Ascending aorta (tissue), 2 donors: ENCODE measurements around the gene SLC2A1. TPM values are rescaled to one million over a fixed set of nuclear protein-coding genes. Genes with fewer than 3 reads are reported as not detected.

ENCODE experiments used
- DNase-seq, 2 donors: peaks; one replicate each; pipeline ENCODE4 v3.0.0-alpha.2; 2019; ENCODE audit warnings: low spot score in 2 of 2
- H3K27ac ChIP-seq, 2 donors: fragments of 200-600 bp; sonication (generic); one replicate each; pipeline ENCODE4 v1.5.1; 2016 to 2017; ENCODE audit warnings: mild to moderate bottlenecking in 1 of 2
- H3K27me3 ChIP-seq: fragments of 200-600 bp; sonication (generic); one replicate; pipeline ENCODE4 v1.5.1; 2017
- H3K36me3 ChIP-seq, 2 donors: fragments of 200-600 bp; sonication (generic); one replicate each; pipeline ENCODE4 v1.5.1; 2016
- H3K4me1 ChIP-seq, 2 donors: fragments of 200-600 bp; sonication (generic); one replicate each; pipeline ENCODE4 v1.5.1; 2016 to 2017; ENCODE audit warnings: mild to moderate bottlenecking in 1 of 2
- H3K4me3 ChIP-seq, 2 donors: fragments of 200-600 bp; sonication (generic); one replicate each; pipeline ENCODE4 v1.5.1; 2016 to 2017; ENCODE audit warnings: mild to moderate bottlenecking in 1 of 2
- H3K9me3 ChIP-seq, 2 donors: fragments of 200-600 bp; sonication (generic); one replicate each; pipeline ENCODE4 v1.5.1; 2016
- intact Hi-C: fragments of 100-400 bp; cut with DNase I; formaldehyde crosslinking; loops from one replicate; pipeline ENCODE4 v1.15.1; 2023
- total RNA-seq: library from RNA; depleted of rRNA; stranded (reverse); fragments of >200 nt; gene quantifications from one replicate; pipeline ENCODE4 v1.1.0, GENCODE V29; 2016
- TF ChIP-seq, protein P1 (sequence below), 3 experiments: fragments of 200-600 bp in 2 of 3; fragments of 450-650 bp in 1 of 3; sonication (generic) in 2 of 3; IDR thresholded peaks; one replicate each; pipeline ENCODE4 v1.5.1; 2016 to 2019; ENCODE audit warnings: antibody characterized with exemption in 3 of 3, mild to moderate bottlenecking in 1 of 3, moderate library complexity in 1 of 3

SLC2A1 gene
- total RNA-seq, 1 donor from 2014 or later, result 15.5 TPM

- H3K27me3 ChIP-seq, result no peaks in the 10 kb centered on the region
- H3K9me3 ChIP-seq, result no peaks in the 10 kb centered on the region
- no peaks in the 10 kb centered on the region for H3K4me1 ChIP-seq
- DNase-seq, result no peak
- H3K4me3 ChIP-seq, result no peak overlapping the region
- TF ChIP-seq, protein P1, sequence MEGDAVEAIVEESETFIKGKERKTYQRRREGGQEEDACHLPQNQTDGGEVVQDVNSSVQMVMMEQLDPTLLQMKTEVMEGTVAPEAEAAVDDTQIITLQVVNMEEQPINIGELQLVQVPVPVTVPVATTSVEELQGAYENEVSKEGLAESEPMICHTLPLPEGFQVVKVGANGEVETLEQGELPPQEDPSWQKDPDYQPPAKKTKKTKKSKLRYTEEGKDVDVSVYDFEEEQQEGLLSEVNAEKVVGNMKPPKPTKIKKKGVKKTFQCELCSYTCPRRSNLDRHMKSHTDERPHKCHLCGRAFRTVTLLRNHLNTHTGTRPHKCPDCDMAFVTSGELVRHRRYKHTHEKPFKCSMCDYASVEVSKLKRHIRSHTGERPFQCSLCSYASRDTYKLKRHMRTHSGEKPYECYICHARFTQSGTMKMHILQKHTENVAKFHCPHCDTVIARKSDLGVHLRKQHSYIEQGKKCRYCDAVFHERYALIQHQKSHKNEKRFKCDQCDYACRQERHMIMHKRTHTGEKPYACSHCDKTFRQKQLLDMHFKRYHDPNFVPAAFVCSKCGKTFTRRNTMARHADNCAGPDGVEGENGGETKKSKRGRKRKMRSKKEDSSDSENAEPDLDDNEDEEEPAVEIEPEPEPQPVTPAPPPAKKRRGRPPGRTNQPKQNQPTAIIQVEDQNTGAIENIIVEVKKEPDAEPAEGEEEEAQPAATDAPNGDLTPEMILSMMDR (IDR thresholded peaks at IDR 0.05), result no peak
- intact Hi-C loops, result no loop called here
- no peak overlapping the region for H3K27ac ChIP-seq
- H3K36me3 ChIP-seq, result peaks cover 0 to 12% of the 10 kb centered on the region in 2 donors
These were observed 15.1 kb upstream of the SLC2A1 start for GRCh38 chr1:42973799-42974198.

GRCh38 chr1:42973286-42973685 is 14.6 kb upstream of the SLC2A1 start:
- Histone ChIP-seq H3K4me1 (no peaks in the 10 kb centered on the region), H3K36me3 (peaks cover 0 to 12% of the 10 kb centered on the region in 2 donors), H3K4me3 (no peak overlapping the region), H3K9me3 (no peaks in the 10 kb centered on the region), H3K27ac (no peak overlapping the region), H3K27me3 (no peaks in the 10 kb centered on the region)
- intact Hi-C loops, result no loop called here
- TF ChIP-seq, protein P1 (IDR thresholded peaks at IDR 0.05), result no peak
- DNase-seq, result no peak

- intact Hi-C loops, result no loop called here
These were observed 13.2 kb upstream of the SLC2A1 start for GRCh38 chr1:42971841-42972291.

GRCh38 chr1:42970143-42970542 is 11.5 kb upstream of the SLC2A1 start:
- TF ChIP-seq, protein P1 (IDR thresholded peaks at IDR 0.05), result no peak
- intact Hi-C loops, result no loop called here

More at GRCh38 chr1:42971841-42972291, 13.2 kb upstream of the SLC2A1 start:
- DNase-seq, result no peak
- Histone ChIP-seq H3K4me1 (peaks cover under 1 to 4% of the 10 kb centered on the region in 2 donors), H3K27me3 (no peaks in the 10 kb centered on the region), H3K36me3 (peaks cover 0 to 12% of the 10 kb centered on the region in 2 donors), H3K27ac (no peak overlapping the region), H3K9me3 (no peaks in the 10 kb centered on the region), H3K4me3 (no peak overlapping the region)
- TF ChIP-seq, protein P1 (IDR thresholded peaks at IDR 0.05), result no peak

DNA sequence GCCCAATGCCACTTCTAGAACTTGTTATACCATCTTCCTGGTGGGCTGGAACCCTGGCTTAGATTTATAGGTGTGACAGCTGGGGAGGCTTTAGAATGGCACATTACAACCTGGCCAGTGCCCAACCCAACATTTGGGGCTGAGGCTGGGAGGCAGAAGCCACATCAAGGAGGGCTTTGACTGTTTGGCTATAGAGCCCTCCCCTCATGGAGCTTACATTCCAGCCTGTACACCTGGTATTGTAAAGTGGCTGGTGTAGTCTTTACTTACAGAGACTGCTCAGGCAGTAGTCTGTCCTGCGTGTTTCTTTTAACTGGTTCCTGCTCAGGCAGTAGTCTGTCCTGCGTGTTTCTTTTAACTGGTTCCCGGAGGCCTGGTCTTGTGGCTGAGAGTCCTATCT is 10.0 kb upstream of the SLC2A1 start:
- DNase-seq, result no peak

More at GRCh38 chr1:42970143-42970542, 11.5 kb upstream of the SLC2A1 start:
- H3K27ac ChIP-seq, result no peak overlapping the region
- no peak for DNase-seq
- no peak overlapping the region for H3K4me3 ChIP-seq
- H3K36me3 ChIP-seq, result peaks cover 0 to 7% of the 10 kb centered on the region in 2 donors
- peaks cover 3 to 6% of the 10 kb centered on the region in 2 donors for H3K4me1 ChIP-seq
- H3K27me3 ChIP-seq, result no peaks in the 10 kb centered on the region
- H3K9me3 ChIP-seq, result no peaks in the 10 kb centered on the region

More for the DNA sequence above, 10.0 kb upstream of the SLC2A1 start:
- no peaks in the 10 kb centered on the region for H3K27me3 ChIP-seq
- H3K27ac ChIP-seq, result no peak overlapping the region
- TF ChIP-seq, protein P1 (IDR thresholded peaks at IDR 0.05), result no peak
- no peaks in the 10 kb centered on the region for H3K9me3 ChIP-seq
- intact Hi-C loops, result loop anchor here (5.0 kb wide), 1 partner anchor 104 kb away; no protein-coding TSS in a partner anchor
- no peak overlapping the region for H3K4me3 ChIP-seq
- H3K4me1 ChIP-seq, result peaks cover 4 to 6% of the 10 kb centered on the region in 2 donors
- peaks cover 0 to 5% of the 10 kb centered on the region in 2 donors for H3K36me3 ChIP-seq
